Measurements from ENCODE around the gene NFE2L3. TPM values are rescaled to one million over a fixed set of nuclear protein-coding genes. Genes with fewer than 3 reads are reported as not detected.
"Not testable (repeated sequence)": the region's sequence is repeated elsewhere in the genome, so short reads cannot be mapped to it uniquely, and the experiment has no call there.

Gene NFE2L3
- total and polyA plus RNA-seq, 2 donors from 2014 or later, result 5.2 to 12.5 TPM

- Histone ChIP-seq H3K4me1 (ENCODE audit: control insufficient read depth in 2 of 3, insufficient read depth in 2 of 3, low read depth in 1 of 3, low read length in 3 of 3) (peaks cover 4 to 26% (median 20%) of the 10 kb centered on the region in 3 donors), H3K9me3 (ENCODE audit: control insufficient read depth in 2 of 3, insufficient read depth in 1 of 3, low read length in 3 of 3) (no peaks in the 10 kb centered on the region), H3K9ac (ENCODE audit: low read length in 3 of 3) (peak overlapping the region in 1 of 3 donors; percentile 5), H3K4me3 (ENCODE audit: low read length in 3 of 3) (no peak overlapping the region), H3K27me3 (ENCODE audit: control insufficient read depth, insufficient read depth, low read length) (no peaks in the 10 kb centered on the region), H3K27ac (ENCODE audit: low read depth in 2 of 2, low read length in 2 of 2) (no peak overlapping the region), H3K36me3 (ENCODE audit: control insufficient read depth in 2 of 3, insufficient read depth in 3 of 3, low read length in 3 of 3) (peaks cover 24 to 80% (median 53%) of the 10 kb centered on the region in 3 donors)
- FAIRE-seq (no peak), DNase-seq (no peak)
- intact Hi-C loops (cut with DNase I), result no loop called here
- no peak for TF ChIP-seq CTCF (IDR thresholded peaks at IDR 0.05; ENCODE audit: borderline replicate concordance, extremely low read depth, insufficient read depth)
These were observed 41.6 kb downstream of the NFE2L3 start for GRCh38 chr7:26193432-26194207.

- Histone ChIP-seq H3K36me3 (ENCODE audit: control insufficient read depth in 2 of 3, insufficient read depth in 3 of 3, low read length in 3 of 3) (peaks cover 20 to 70% (median 43%) of the 10 kb centered on the region in 3 donors), H3K4me1 (ENCODE audit: control insufficient read depth in 2 of 3, insufficient read depth in 2 of 3, low read depth in 1 of 3, low read length in 3 of 3) (peaks cover 4 to 26% (median 20%) of the 10 kb centered on the region in 3 donors)
- DNase-seq; FAIRE-seq; H3K27me3 ChIP-seq (ENCODE audit: control insufficient read depth, insufficient read depth, low read length); H3K4me3 ChIP-seq (ENCODE audit: low read length in 3 of 3); intact Hi-C loops (cut with DNase I); H3K27ac ChIP-seq (ENCODE audit: low read depth in 2 of 2, low read length in 2 of 2); H3K9ac ChIP-seq (ENCODE audit: low read length in 3 of 3); H3K9me3 ChIP-seq (ENCODE audit: control insufficient read depth in 2 of 3, insufficient read depth in 1 of 3, low read length in 3 of 3): not testable (repeated sequence)
These were observed 42.8 kb downstream of the NFE2L3 start for GRCh38 chr7:26194764-26195163.

GRCh38 chr7:26195182-26195581, 43.2 kb downstream of the NFE2L3 start:
- no peaks in the 10 kb centered on the region for H3K9me3 ChIP-seq (ENCODE audit: control insufficient read depth in 2 of 3, insufficient read depth in 1 of 3, low read length in 3 of 3)
- H3K4me1 ChIP-seq (ENCODE audit: control insufficient read depth in 2 of 3, insufficient read depth in 2 of 3, low read depth in 1 of 3, low read length in 3 of 3), result peaks cover 4 to 26% (median 20%) of the 10 kb centered on the region in 3 donors
- no peak overlapping the region for H3K4me3 ChIP-seq (ENCODE audit: low read length in 3 of 3)
- DNase-seq (no peak), FAIRE-seq (no peak)
- H3K36me3 ChIP-seq (ENCODE audit: control insufficient read depth in 2 of 3, insufficient read depth in 3 of 3, low read length in 3 of 3), result peaks cover 20 to 68% (median 42%) of the 10 kb centered on the region in 3 donors
- no peaks in the 10 kb centered on the region for H3K27me3 ChIP-seq (ENCODE audit: control insufficient read depth, insufficient read depth, low read length)
- intact Hi-C loops (cut with DNase I), result no loop called here
- H3K9ac ChIP-seq (ENCODE audit: low read length in 3 of 3), result no peak overlapping the region
- no peak for TF ChIP-seq CTCF (IDR thresholded peaks at IDR 0.05; ENCODE audit: borderline replicate concordance, extremely low read depth, insufficient read depth)
- H3K27ac ChIP-seq (ENCODE audit: low read depth in 2 of 2, low read length in 2 of 2), result no peak overlapping the region

- Histone ChIP-seq H3K9me3 (ENCODE audit: control insufficient read depth in 2 of 3, insufficient read depth in 1 of 3, low read length in 3 of 3) (no peaks in the 10 kb centered on the region), H3K4me1 (ENCODE audit: control insufficient read depth in 2 of 3, insufficient read depth in 2 of 3, low read depth in 1 of 3, low read length in 3 of 3) (peaks cover 4 to 26% (median 20%) of the 10 kb centered on the region in 3 donors), H3K27me3 (ENCODE audit: control insufficient read depth, insufficient read depth, low read length) (no peaks in the 10 kb centered on the region), H3K27ac (ENCODE audit: low read depth in 2 of 2, low read length in 2 of 2) (no peak overlapping the region), H3K9ac (ENCODE audit: low read length in 3 of 3) (peak overlapping the region in 1 of 3 donors; percentile 43), H3K36me3 (ENCODE audit: control insufficient read depth in 2 of 3, insufficient read depth in 3 of 3, low read length in 3 of 3) (peaks cover 17 to 59% (median 34%) of the 10 kb centered on the region in 3 donors), H3K4me3 (ENCODE audit: low read length in 3 of 3) (peak overlapping the region in 1 of 3 donors; percentile 19)
- DNase-seq (no peak), FAIRE-seq (no peak)
- intact Hi-C loops (cut with DNase I), result no loop called here
- TF ChIP-seq CTCF (IDR thresholded peaks at IDR 0.05; ENCODE audit: borderline replicate concordance, extremely low read depth, insufficient read depth), result no peak
These were observed 44.1 kb downstream of the NFE2L3 start for GRCh38 chr7:26195867-26196657.
